ENCODE measurements around the gene PCP2. TPM values are rescaled to one million over a fixed set of nuclear protein-coding genes. Genes with fewer than 3 reads are reported as not detected.

Gene PCP2
- total RNA-seq, 4 donors from 2014 or later = 4.1 to 14.2 TPM; not detected in 2

GRCh38 chr19:7603919-7604318, 29.6 kb downstream of the PCP2 start:
- in situ Hi-C loops (cut with MboI; ENCODE audit: low pct_ligation_motif_present in 1 of 4, low pct_unique_long_range_greater_than_20kb in 1 of 4, low sequenced_read_pairs in 3 of 4) = no loop called here
- peaks cover 11% of the 10 kb centered on the region for H3K27me3 ChIP-seq
- TF ChIP-seq EP300 (IDR thresholded peaks at IDR 0.05; ENCODE audit: low read depth) (no peak), POLR2AphosphoS5 (IDR thresholded peaks at IDR 0.05) (no peak), POLR2A (IDR thresholded peaks at IDR 0.05) (no peak)
- TF ChIP-seq, protein P1, sequence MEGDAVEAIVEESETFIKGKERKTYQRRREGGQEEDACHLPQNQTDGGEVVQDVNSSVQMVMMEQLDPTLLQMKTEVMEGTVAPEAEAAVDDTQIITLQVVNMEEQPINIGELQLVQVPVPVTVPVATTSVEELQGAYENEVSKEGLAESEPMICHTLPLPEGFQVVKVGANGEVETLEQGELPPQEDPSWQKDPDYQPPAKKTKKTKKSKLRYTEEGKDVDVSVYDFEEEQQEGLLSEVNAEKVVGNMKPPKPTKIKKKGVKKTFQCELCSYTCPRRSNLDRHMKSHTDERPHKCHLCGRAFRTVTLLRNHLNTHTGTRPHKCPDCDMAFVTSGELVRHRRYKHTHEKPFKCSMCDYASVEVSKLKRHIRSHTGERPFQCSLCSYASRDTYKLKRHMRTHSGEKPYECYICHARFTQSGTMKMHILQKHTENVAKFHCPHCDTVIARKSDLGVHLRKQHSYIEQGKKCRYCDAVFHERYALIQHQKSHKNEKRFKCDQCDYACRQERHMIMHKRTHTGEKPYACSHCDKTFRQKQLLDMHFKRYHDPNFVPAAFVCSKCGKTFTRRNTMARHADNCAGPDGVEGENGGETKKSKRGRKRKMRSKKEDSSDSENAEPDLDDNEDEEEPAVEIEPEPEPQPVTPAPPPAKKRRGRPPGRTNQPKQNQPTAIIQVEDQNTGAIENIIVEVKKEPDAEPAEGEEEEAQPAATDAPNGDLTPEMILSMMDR (IDR thresholded peaks at IDR 0.05) = no peak
- intact Hi-C loops (cut with DNase I; ENCODE audit: low total_unique reads) = no loop called here
- no peak overlapping the region for H3K4me3 ChIP-seq
- no peaks in the 10 kb centered on the region for H3K36me3 ChIP-seq
- no peaks in the 10 kb centered on the region for H3K4me1 ChIP-seq
- 80 to 83% methylated on average over 3 to 9 of the region's 9 CpGs for WGBS, 2 donors (ENCODE audit: low coverage in 1 of 2)
- H3K9me3 ChIP-seq = no peaks in the 10 kb centered on the region
- no peak for DNase-seq
- H3K27ac ChIP-seq = no peak overlapping the region

GRCh38 chr19:7602935-7603497, 30.5 kb downstream of the PCP2 start:
- Histone ChIP-seq H3K36me3 (no peaks in the 10 kb centered on the region), H3K27ac (no peak overlapping the region), H3K27me3 (peaks cover 13% of the 10 kb centered on the region), H3K4me3 (no peak overlapping the region), H3K9me3 (no peaks in the 10 kb centered on the region), H3K4me1 (no peaks in the 10 kb centered on the region)
- whole genome bisulfite sequencing, 2 donors (ENCODE audit: low coverage in 1 of 2) = 88 to 100% methylated on average over 2 to 11 of the region's 11 CpGs
- intact Hi-C loops (cut with DNase I; ENCODE audit: low total_unique reads) = no loop called here
- in situ Hi-C loops (cut with MboI; ENCODE audit: low pct_ligation_motif_present in 1 of 4, low pct_unique_long_range_greater_than_20kb in 1 of 4, low sequenced_read_pairs in 3 of 4) = no loop called here
- TF ChIP-seq POLR2A (IDR thresholded peaks at IDR 0.05) (no peak), POLR2AphosphoS5 (IDR thresholded peaks at IDR 0.05) (no peak), EP300 (IDR thresholded peaks at IDR 0.05; ENCODE audit: low read depth) (no peak)
- TF ChIP-seq, protein P1 (IDR thresholded peaks at IDR 0.05) = no peak
- DNase-seq = no peak

- TF ChIP-seq EP300 (IDR thresholded peaks at IDR 0.05; ENCODE audit: low read depth) (no peak), POLR2A (IDR thresholded peaks at IDR 0.05) (no peak), POLR2AphosphoS5 (IDR thresholded peaks at IDR 0.05) (no peak)
- TF ChIP-seq, protein P1 (IDR thresholded peaks at IDR 0.05) = no peak
- H3K4me3 ChIP-seq = no peak overlapping the region
- intact Hi-C loops (cut with DNase I; ENCODE audit: low total_unique reads) = no loop called here
- H3K4me1 ChIP-seq = no peaks in the 10 kb centered on the region
- no peaks in the 10 kb centered on the region for H3K36me3 ChIP-seq
- in situ Hi-C loops (cut with MboI; ENCODE audit: low pct_ligation_motif_present in 1 of 4, low pct_unique_long_range_greater_than_20kb in 1 of 4, low sequenced_read_pairs in 3 of 4) = no loop called here
- no peak for DNase-seq
- 57% methylated on average over 14 to 15 of the region's 15 CpGs for WGBS, 2 donors (ENCODE audit: low coverage in 1 of 2)
- no peaks in the 10 kb centered on the region for H3K9me3 ChIP-seq
- H3K27me3 ChIP-seq = peaks cover 17% of the 10 kb centered on the region
- H3K27ac ChIP-seq = no peak overlapping the region
Measured at GRCh38 chr19:7602240-7602934, 31.1 kb downstream of the PCP2 start.

- H3K27me3 ChIP-seq = peaks cover 31% of the 10 kb centered on the region
- in situ Hi-C loops (cut with MboI; ENCODE audit: low pct_ligation_motif_present in 1 of 4, low pct_unique_long_range_greater_than_20kb in 1 of 4, low sequenced_read_pairs in 3 of 4) = no loop called here
Measured at GRCh38 chr19:7600721-7601120, 32.8 kb downstream of the PCP2 start.

More at GRCh38 chr19:7600721-7601120, 32.8 kb downstream of the PCP2 start:
- Histone ChIP-seq H3K36me3 (no peaks in the 10 kb centered on the region), H3K4me1 (peaks cover 0 to 9% (median 6%) of the 10 kb centered on the region in 4 donors), H3K9me3 (no peaks in the 10 kb centered on the region), H3K27ac (no peak overlapping the region), H3K4me3 (no peak overlapping the region)
- no peak for DNase-seq
- intact Hi-C loops (cut with DNase I; ENCODE audit: low total_unique reads) = no loop called here
- TF ChIP-seq POLR2AphosphoS5 (IDR thresholded peaks at IDR 0.05) (no peak), POLR2A (IDR thresholded peaks at IDR 0.05) (no peak), EP300 (IDR thresholded peaks at IDR 0.05; ENCODE audit: low read depth) (no peak)
- TF ChIP-seq, protein P1 (IDR thresholded peaks at IDR 0.05) = no peak

All from transverse colon (tissue), 4 donors.